GM18861 (cell line): Measurements from ENCODE around the gene CTTN.
"Not testable (repeated sequence)": the region's sequence is repeated elsewhere in the genome, so short reads cannot be mapped to it uniquely, and the experiment has no call there.

Source experiments
- ATAC-seq: cut with Tn5 transposase; IDR thresholded peaks from one replicate; pipeline ENCODE4 v1.9.1; 2021; ENCODE audit not compliant: unreplicated experiment

Gene CTTN

DNA sequence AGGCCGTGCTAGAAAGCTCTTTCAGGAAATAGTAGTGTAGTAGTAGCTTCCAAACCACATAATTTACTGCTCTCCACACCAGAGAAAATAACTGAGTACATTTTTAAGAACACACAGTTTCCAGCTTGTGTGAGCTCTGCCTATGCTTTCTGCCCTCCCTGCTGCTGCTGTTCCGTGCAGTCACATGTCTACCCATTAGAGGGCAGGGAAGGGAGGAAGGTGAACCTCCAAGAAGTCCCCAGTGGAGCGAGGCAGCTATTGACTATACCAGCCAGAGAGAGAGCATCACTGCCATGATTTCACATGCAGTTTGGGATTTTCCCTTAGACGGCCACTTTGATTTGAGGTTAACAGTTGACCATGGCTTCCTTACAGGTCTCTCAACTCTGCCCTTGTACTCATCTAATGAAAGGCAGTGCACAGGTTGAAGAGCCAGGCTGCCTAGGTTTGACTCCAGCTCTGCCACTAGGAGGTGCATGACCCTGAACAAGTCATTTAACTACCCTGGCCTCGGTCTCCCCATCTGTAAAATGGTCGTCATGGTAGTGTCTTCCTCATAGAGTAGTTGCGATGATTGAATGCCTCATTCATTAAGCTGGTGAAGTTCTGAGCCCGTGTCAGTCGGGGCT, 19.7 kb upstream of the CTTN start:
- no peak for ATAC-seq

DNA sequence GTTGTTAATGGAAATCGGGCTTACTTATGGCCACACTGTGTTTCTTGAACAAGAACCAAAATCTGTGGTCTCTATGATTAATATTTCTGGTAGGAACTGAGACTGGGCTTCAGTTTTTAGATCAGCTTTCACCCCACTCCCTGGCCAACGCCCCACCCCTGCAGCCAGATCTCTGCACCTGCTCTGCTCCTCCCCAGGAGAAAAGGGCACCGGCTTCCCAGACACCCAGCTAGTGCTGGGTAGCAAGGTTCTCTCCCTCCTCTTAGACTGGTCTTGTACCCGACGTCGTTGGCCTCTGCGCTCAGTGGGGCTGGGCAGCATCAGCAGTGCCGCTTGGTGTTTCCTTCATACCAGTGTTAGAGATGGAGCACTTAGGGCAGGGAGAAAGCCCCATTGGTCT, 17.0 kb upstream of the CTTN start:
- ATAC-seq = no peak

DNA sequence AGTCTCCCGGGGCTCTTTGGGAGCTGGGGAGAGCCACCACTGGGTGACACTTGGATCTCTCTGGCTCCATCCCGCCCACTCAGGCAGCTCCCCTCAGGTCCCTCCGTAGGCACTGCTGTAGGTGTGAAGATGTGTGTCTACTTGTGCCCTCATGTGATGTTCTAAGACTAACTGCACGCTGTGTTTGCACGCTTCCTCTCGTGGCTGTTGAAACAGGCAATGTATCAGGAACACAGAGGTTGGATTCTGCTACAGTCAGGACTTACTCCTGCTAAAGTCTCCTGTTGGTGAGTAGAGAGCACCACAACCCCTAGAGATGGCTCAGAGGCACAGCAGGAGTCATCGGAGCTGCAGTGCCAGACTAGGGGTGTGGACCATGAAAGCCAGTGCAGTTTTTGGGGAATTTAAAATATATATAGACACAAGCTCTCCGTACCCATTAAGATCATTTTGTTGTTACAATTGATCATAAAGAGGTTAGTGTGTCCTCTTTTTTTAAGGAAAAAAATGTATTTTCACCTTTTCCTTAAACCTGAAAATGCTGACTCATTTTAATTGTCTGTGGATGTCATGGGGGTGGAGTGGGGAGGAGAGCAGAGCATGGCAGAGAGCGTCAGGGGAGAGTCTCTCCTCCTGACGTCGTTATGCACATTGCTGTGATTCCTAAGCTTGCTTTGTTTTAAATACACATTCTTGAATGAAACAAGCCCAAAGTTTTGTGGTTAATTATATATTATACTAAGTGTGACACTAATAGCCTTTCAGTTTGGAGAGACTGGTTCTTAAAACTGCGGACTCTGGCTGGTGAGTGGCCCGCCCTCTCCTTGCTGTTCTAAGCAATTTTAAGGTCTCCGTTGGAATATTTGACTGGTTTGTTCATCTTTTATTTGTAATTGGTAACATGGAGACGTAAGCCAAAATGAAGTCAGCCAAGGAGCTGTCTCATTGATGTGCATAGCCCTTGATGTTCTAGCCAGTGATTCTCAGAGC, 16.2 kb upstream of the CTTN start:
- ATAC-seq = no peak

DNA sequence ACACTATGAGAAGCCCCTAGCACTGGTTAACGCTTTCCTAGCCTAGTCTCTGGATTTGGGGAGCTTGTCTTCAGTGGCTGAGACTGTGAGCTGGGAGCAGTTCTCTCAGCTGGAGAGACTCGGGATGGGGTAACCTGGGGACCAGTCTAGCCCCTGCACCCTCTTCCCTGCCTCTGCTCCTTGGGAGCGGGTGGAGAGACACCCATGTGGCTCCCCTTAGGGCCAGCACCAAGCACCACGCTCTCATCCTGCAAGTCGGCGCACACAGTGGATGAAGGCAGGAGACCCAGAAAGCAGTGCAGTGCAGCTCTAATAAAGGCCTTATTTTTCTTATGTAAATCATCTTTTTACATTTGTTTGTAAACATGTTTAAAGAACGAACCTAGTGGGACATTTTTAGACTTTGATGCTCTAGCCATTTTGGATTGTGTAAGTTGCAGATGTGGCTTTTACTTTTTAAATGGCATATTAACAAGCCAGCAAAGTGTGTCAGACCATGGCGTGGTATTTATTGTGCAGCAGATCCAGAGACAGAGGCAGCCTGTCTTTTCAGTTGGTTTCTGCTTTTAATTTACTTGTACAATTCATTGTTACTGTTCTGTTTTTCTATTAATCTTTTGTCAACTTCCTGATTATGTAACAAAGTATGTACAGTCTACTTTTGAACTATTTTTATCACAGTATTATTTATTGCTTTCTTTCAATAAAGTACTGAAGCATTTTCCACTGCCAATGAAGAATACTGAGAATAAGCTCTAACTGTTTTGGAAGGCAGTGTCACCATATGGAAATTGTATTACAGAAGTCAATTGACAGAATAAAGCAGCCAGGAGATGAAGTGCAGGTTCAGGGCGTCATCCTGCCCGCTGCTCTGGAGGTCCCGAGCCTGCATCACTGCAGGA, 14.4 kb upstream of the CTTN start:
- ATAC-seq = no peak

DNA sequence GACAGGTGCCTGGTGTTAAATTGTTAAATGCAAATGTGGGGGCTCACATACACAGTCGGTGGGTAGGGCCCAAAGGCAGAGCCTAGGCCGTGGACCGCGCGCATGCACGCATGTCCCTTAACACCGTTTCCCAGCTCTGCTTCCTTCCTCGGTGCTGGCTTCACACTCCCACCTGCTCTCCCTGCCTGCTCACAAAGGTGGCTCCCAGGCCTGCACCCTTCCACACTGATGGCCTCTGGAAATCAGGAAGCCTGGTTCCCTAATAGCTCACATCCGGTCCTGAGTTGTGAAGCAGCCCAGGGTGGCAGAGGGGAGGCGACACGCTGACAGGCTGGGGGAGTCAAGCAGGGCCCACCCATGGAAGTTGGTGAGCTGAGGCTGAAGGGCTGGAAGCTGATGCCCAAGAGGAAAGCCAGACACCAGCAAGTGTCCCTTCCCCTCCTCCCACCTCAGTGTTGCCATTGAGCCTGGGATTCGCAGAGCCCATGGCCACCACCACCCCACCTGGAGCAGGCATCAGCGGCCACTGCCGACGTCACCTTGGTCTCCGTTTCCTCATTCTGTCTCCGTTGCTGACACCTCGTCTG, 13.7 kb upstream of the CTTN start:
- ATAC-seq = no peak

DNA sequence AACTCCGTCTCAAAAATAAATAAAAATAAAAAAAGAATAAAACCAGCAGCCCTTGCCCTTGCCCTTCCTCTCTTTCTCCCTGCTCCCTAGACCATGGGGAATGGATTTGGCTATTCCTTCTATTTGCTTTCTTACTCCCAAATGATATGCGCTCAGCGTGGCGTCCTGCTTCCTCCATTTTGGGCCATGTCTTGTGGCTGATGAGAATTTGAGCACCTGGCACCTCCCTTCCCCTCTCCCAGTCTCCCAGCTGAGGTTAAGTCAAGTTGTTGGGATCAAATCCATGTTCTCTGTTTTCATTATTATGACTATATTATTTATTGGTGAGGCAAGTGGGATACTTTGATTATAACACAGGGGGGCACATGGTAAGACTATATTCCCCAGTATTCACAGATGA, 10.8 kb upstream of the CTTN start:
- ATAC-seq = no peak

DNA sequence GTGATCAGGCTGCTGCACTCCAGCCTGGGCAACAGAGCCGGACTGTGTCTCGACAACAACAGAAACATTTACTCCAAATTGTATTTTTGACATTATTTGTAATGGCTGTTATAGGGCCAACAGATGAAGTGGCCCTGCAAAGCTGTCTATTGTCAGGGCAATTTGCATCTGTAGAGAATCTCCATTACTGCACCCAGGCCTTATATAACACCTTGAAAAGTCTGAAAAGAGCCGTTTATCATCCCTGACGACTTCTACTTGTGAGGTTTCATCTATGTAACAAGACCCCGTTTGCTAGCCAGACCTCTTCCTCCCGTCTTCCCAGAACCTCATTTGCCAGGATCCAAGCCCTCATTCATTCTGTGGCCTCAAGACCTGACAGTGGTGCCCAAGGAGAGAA, 9.1 kb upstream of the CTTN start:
- no peak for ATAC-seq

DNA sequence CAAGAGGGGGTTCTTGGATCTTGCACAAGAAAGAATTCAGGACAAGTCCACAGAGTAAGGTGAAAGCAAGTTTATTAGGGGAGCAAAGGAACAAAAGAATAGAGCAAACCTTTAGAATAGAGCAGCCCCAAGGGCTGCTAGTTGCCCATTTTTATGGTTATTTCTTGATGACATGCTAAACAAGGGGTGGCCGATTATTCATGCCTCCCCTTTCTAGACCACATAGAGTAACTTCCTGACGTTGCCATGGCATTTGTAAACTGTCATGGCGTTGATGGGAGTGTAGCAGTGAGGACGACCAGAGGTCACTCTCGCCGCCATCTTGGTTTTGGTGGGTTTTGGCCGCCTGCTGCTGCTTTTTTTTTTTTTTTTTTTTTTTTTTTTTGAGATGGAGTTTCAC, 7.4 kb upstream of the CTTN start:
- ATAC-seq = not testable (repeated sequence)

DNA sequence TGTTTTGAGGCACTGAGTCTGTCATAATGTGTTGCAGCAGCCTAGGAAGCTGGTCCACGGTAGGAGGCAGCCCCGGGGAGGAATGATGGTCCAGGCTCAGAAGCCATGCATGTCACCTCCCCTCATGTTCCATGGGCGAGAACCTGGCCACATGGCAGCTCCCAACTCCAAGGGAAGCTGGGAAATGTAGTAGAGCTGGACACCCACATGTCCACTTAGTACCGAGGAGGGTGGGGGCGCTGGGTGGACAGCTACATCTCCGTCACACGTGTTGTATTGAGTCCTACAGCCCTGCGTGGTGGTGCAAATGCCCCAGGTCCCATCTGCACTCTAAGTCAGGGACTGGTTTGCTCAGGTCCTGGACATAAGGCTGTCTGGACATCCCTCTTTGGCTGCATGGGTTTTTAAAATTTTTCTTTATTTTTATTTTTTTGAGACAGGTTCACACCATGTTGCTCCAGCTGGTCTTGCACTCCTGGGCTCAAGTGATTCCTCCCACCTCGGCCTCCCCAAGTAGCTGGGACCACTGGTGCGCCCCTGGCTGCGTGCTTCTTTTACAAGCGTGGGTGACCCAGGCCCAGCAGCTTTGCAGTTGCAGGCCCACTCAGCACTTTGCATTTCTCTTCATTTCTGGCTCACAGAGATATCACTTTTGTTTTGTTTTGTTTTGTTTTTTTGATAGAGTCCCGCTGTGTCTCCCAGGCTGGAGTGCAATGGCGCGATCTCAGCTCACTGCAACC, 3.9 kb upstream of the CTTN start:
- ATAC-seq = no peak

DNA sequence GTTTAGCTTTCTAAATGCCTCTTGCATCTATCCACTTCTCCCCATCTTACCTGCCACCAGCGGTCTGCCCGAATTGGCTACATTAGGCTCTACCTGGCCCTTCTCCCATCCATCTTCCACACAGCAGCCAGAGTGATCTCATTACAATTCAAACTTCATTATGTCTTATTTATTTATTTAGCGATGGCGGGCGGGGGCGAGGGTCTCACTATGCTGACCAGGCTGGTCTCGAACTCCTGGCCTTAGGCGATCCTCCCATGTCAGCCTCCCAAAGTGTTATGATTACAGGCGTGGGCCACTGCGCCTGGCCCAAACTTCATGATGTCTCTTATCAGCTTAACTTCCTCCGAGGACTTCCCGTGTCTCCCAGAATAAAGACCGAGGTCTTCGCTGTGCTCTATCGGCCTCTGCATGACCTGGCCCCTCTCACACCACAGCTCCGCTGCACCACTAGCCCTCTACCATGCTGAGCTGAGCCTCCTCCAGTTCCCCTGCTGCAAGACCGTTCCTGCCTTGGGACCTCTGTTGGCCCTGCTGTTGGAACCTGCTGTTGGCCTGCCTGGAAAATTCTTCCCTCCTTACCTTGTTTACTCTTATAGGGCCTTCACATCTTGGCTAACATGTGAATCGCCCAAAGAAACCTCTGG, 870 bp upstream of the CTTN start:
- ATAC-seq = no peak

DNA sequence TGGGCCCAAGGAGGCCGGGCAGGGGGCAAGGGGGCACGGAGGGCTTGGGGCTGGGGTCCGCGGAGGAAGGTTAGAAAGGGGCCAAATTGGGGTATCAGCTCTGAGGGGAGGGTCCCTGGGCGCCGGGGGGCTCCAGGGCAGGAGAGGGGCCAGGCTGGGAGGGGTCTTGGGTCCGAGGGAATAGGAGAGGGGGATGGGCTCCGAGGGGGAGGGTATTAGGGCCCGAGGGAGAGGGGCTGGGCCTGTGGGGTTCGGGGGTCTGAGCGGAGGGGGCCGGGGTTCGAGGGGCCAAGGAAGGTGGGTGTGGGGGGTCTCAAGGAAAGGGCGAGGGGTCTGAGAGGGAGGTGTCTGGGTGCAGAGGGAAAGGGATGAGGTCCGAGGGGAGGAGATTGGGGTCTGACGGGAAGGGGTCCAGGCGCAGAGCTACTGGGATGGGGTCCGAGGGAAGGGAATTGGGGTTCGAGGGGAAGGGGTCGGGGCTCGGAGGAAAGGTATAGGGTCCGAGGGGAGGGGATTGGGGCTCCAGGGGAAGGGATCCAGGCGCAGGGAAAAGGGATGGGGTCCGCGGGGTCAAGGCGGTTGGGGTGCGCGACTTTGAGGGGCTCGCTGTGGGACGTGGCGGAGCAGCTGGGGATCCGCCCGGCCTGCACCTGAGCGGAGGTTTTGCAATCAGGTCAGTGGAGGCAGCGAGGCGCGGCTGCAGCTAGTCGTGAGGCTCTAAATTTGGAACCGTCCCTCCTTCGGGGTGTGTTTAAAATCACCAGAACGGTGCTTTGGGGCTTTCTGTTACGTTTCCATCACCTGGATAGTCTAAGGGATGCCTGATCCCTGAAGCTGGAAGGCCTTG, 728 bp downstream of the CTTN start:
- ATAC-seq = no peak

DNA sequence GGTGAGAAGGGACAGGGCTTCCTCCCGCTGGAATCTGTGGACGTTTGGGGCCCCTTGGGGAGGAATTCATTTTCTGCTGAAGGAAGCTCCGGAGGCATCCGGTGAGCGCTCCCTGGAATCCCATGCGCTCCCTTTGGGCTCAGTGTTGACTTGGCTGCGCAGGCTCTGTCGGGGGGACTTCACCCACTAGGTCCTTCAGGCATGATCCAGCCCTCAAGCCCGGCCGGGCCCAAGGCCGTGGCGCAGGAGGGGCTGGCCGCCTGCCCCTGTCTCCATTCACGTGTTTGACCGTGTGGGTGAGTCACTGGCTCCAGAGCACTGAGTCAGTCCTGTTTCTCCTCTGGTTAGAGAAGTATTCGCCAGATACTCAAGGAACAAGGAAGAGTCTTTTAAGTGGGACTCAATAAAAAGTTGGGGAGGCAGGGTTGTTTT, 1.4 kb downstream of the CTTN start:
- no peak for ATAC-seq

DNA sequence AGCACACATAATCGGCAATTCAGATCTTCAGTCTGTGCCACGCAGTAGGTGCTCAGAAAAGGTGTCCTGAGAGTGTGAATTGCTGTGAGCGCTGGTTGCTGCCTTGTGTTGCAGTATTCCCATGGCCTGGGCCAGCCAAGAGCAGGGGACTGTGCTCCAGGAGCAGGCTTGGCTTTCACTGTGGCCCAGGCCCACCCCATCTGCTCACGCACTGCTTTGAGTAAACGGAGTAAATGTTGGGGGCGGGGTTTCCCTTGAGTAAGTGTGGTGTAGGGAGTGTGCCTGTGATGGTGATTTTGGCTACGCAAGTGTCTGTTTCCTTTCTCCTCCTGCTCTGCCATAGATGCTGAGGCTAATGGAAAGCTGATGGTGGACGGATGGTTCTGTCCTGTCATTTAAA, 2.3 kb downstream of the CTTN start:
- no peak for ATAC-seq

DNA sequence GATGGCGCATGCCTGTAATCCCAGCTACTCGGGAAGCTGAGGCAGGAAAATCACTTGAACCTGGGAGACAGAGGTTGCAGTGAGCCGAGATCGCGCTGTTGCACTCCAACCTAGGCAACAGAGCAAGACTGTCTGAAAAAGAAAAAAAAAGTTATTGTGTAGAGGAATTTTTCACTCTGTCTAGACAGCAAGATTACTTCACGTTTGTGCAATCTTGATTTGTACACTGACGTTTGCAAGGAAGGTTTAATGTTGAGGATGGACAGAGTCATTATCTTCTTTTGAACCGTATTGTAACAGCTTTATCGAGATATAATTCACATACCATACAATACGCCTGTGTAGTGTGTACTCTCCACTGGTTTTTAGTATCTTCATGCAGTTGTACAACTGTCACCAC, 3.7 kb downstream of the CTTN start:
- no peak for ATAC-seq

DNA sequence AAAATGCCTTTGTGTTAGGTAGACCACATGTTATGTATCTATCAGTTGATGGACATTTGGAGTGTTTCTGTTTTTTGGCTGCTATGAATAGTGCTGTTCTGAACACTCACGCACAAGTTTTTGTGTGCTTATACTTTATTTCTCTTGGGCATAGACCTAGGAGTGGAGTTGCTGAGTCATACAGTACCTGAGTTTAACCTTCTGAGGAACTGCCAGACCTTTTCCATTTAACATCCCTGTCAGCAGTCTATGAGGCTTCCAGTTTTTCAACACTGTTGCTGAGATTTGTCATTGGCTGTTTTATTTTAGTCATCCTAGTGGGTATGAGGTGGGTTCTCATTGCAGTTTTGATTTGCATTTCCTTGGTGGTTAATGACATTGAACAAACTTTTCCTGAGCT, 4.4 kb downstream of the CTTN start:
- no peak for ATAC-seq

DNA sequence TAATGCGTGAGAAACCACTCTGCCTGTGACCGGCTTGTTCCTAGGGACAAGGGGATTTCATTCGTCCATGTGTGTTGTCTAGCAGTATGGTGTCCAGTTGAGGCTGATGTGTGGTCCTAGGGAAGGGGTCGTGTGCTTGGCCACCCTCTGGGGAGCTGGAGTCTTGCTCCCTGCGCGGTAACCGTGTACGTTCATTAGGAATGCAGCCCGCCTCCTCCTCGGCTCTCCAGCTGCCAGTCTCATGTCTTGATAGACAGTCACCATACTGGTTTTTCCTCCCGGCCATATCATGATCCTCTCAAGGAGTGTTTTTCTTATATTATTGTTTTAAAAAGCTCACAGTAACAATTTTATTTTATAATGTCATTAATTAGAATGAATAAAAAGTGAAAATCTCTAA, 5.9 kb downstream of the CTTN start:
- no peak for ATAC-seq

DNA sequence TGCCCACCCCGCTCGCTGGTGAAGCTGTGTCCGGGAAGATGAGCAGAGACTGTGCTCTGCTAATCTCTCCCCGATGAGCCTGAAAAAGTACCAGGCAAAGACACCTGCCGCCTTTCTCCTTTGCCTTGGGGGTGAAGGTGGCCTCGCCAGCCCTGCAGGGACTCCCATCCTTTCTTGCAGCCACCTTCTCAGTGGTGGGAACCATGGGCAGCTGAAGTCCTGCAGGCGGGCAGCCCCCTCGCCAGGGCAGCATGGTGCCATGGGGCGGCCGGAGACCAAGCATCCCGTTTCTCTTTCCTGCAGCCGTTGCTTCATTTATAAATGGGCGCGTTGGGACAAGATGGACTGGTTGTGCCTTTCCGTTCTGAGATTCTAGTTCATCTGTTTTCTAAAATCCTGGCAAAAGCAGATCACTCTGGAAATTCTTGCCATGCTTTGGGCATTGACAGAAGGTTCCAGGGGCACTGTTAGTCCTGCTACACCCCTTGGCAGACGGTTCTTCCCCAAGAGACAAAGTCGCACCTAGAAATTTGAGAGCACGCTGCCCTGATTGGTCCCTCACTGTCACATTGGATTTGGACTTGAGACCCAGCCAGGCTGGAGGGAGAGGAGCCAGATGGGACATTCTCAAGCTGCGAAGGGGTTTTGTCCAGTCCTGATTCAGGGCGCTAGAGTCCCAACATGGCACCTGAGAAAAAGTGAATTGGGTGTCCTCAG, 7.5 kb downstream of the CTTN start:
- ATAC-seq = no peak

DNA sequence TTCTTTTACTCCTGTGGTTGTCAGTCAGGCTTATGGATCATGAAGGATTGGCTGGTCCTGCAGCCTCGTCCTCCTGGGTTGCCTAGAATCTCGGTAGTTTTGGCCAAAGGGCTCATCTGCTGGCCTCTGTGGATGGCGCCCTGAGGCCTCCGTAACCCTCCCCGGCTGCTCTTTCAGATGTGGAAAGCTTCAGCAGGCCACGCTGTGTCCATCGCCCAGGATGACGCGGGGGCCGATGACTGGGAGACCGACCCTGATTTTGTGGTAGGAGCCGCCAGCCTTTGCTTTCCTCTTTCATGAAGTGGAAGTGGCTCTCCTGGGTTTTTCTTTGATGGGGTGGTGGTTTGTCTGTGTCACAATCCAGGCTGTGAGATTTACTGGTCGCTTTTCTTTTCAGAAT, 8.8 kb downstream of the CTTN start:
- ATAC-seq = no peak
